Mesenchymal stem cell (in vitro differentiated cells and primary cell): Measurements from ENCODE around the gene SORBS1.

Experiments used
- DNase-seq: peaks from one replicate; pipeline ENCODE4 v3.0.0-alpha.2; 2013
- H2AFZ ChIP-seq: one replicate; pipeline ENCODE4 v1.6.1; 2013; ENCODE audit warnings: low read depth, mild to moderate bottlenecking, control low read depth, inconsistent platforms, low read length, moderate library complexity
- H2AK5ac ChIP-seq: 2 replicates; pipeline ENCODE4 v1.6.1; 2013; ENCODE audit warnings: low read length, moderate library complexity, mild to moderate bottlenecking, inconsistent platforms; ENCODE audit not compliant: severe bottlenecking
- H2BK120ac ChIP-seq: one replicate; pipeline ENCODE4 v1.6.1; 2013; ENCODE audit warnings: low read depth, mild to moderate bottlenecking, inconsistent platforms, low read length, moderate library complexity
- H2BK12ac ChIP-seq, 2 experiments: one replicate each; pipeline ENCODE4 v1.6.1; 2013; ENCODE audit warnings: inconsistent platforms in 2 of 2, low read length in 2 of 2, mild to moderate bottlenecking in 2 of 2, moderate library complexity in 2 of 2, control low read depth in 1 of 2
- H2BK15ac ChIP-seq: one replicate; pipeline ENCODE4 v1.6.1; 2013; ENCODE audit warnings: mild to moderate bottlenecking, low read depth, inconsistent platforms; ENCODE audit not compliant: poor library complexity, severe bottlenecking
- H2BK5ac ChIP-seq: 2 replicates; pipeline ENCODE4 v1.6.1; 2013; ENCODE audit warnings: low read depth, mild to moderate bottlenecking, low read length, control low read depth, inconsistent platforms; ENCODE audit not compliant: poor library complexity, severe bottlenecking
- H3K14ac ChIP-seq, 2 experiments: one replicate each; pipeline ENCODE4 v1.6.1; 2013; ENCODE audit warnings: inconsistent platforms in 2 of 2, low read length in 2 of 2, control low read depth in 1 of 2, mild to moderate bottlenecking in 1 of 2, moderate library complexity in 1 of 2
- H3K18ac ChIP-seq, 2 experiments: one replicate each; pipeline ENCODE4 v1.6.1; 2013; ENCODE audit warnings: inconsistent platforms in 2 of 2, low read length in 2 of 2, control low read depth in 1 of 2, low read depth in 1 of 2, mild to moderate bottlenecking in 1 of 2
- H3K23ac ChIP-seq, 2 experiments: one replicate each; pipeline ENCODE4 v1.6.1; 2013; ENCODE audit warnings: inconsistent platforms in 2 of 2, low read length in 2 of 2, mild to moderate bottlenecking in 2 of 2, moderate library complexity in 2 of 2, control low read depth in 1 of 2
- H3K27ac ChIP-seq: 2 replicates; pipeline ENCODE4 v1.5.1; 2013; ENCODE audit warnings: mild to moderate bottlenecking, moderate library complexity, low read length, control low read depth, inconsistent platforms; ENCODE audit not compliant: poor library complexity, severe bottlenecking
- H3K27me3 ChIP-seq, 2 experiments: 2 replicates each; pipeline versions ENCODE4 v1.6.1 to v1.7.0; 2013; ENCODE audit warnings: low read length in 2 of 2, mild to moderate bottlenecking in 2 of 2, moderate library complexity in 2 of 2, control low read depth in 1 of 2, inconsistent platforms in 1 of 2; ENCODE audit not compliant: control insufficient read depth in 1 of 2, insufficient read depth in 1 of 2
- H3K36me3 ChIP-seq, 2 experiments: 2 replicates each; pipeline versions ENCODE4 v1.6.1 to v1.7.0; 2013; ENCODE audit warnings: low read length in 2 of 2, control low read depth in 1 of 2, inconsistent platforms in 1 of 2, low read depth in 1 of 2, mild to moderate bottlenecking in 1 of 2; ENCODE audit not compliant: insufficient read depth in 2 of 2, control insufficient read depth in 1 of 2
- H3K4ac ChIP-seq, 2 experiments: one replicate each; pipeline ENCODE4 v1.6.1; 2013; ENCODE audit warnings: inconsistent platforms in 2 of 2, low read length in 2 of 2, mild to moderate bottlenecking in 2 of 2, moderate library complexity in 2 of 2, control low read depth in 1 of 2, low read depth in 1 of 2
- H3K4me1 ChIP-seq: 2 replicates; pipeline ENCODE4 v1.6.1; 2013; ENCODE audit warnings: low read depth, low read length, control low read depth; ENCODE audit not compliant: control insufficient read depth, insufficient read depth
- H3K4me2 ChIP-seq: 2 replicates; pipeline ENCODE4 v1.6.1; 2013; ENCODE audit warnings: low read length, mild to moderate bottlenecking, inconsistent platforms; ENCODE audit not compliant: poor library complexity, severe bottlenecking
- H3K4me3 ChIP-seq, 2 experiments: 2 replicates each; pipeline versions ENCODE4 v1.5.1 to v1.7.0; 2013; ENCODE audit warnings: low read length in 2 of 2, mild to moderate bottlenecking in 2 of 2, control low read depth in 1 of 2, low read depth in 1 of 2; ENCODE audit not compliant: insufficient read depth in 1 of 2
- H3K79me1 ChIP-seq: replicated peaks from 2 replicates; pipeline ENCODE4 v1.6.1; 2013; ENCODE audit warnings: mild to moderate bottlenecking, control low read depth, low read length, inconsistent platforms; ENCODE audit not compliant: poor library complexity, severe bottlenecking
- H3K9ac ChIP-seq: 2 replicates; pipeline ENCODE4 v1.7.0; 2013; ENCODE audit warnings: mild to moderate bottlenecking, low read length, moderate library complexity
- H3K9me3 ChIP-seq: 2 replicates; pipeline ENCODE4 v1.7.0; 2013; ENCODE audit warnings: mild to moderate bottlenecking, low read length; ENCODE audit not compliant: control insufficient read depth
- H4K8ac ChIP-seq: one replicate; pipeline ENCODE4 v1.6.1; 2013; ENCODE audit warnings: inconsistent platforms, mild to moderate bottlenecking, low read length, moderate library complexity
- H4K91ac ChIP-seq: one replicate; pipeline ENCODE4 v1.6.1; 2013; ENCODE audit warnings: mild to moderate bottlenecking, low read length, inconsistent platforms
- WGBS: methylation state at CpG from one replicate; pipeline ENCODE4 v1.1.7; 2013; ENCODE audit warnings: mixed read lengths; 5-methylcytosine and 5-hydroxymethylcytosine counted together

Gene SORBS1

GRCh38 chr10:95467162-95467599 is 94.0 kb downstream of the SORBS1 start:
- Histone ChIP-seq H3K9me3 (no peaks in the 10 kb centered on the region), H3K14ac (no peak overlapping the region), H3K4me3 (no peak overlapping the region), H2BK12ac (no peak overlapping the region), H4K91ac (no peak overlapping the region), H3K79me1 (peaks cover 1% of the 10 kb centered on the region), H4K8ac (no peak overlapping the region), H2BK5ac (no peak overlapping the region), H3K27me3 (peaks cover 0 to 18% of the 10 kb centered on the region in 2 experiments), H3K23ac (no peak overlapping the region), H3K27ac (peak overlapping the region; percentile 65), H3K4ac (no peak overlapping the region), H3K4me1 (peaks cover 2% of the 10 kb centered on the region), H2AK5ac (no peak overlapping the region), H2BK120ac (no peak overlapping the region), H3K18ac (no peak overlapping the region), H3K4me2 (peak overlapping the region; percentile 61), H2BK15ac (no peak overlapping the region), H2AFZ (no peak overlapping the region), H3K9ac (no peak overlapping the region), H3K36me3 (no peaks in the 10 kb centered on the region)
- WGBS = 8% methylated on average over 4 of the region's 5 CpGs
- peak; percentile 54 for DNase-seq

- H3K14ac ChIP-seq = no peak overlapping the region
- peak overlapping the region; percentile 46 for H3K27ac ChIP-seq
- no peak overlapping the region for H2BK120ac ChIP-seq
- WGBS = 96% methylated on average over 3 of the region's 3 CpGs
- H3K4me2 ChIP-seq = no peak overlapping the region
- H3K36me3 ChIP-seq = no peaks in the 10 kb centered on the region
- no peak overlapping the region for H2AFZ ChIP-seq
- H2BK5ac ChIP-seq = no peak overlapping the region
- no peak overlapping the region for H3K4me3 ChIP-seq
- peak overlapping the region; percentile 72 for H2AK5ac ChIP-seq
- no peak for DNase-seq
- H2BK15ac ChIP-seq = no peak overlapping the region
- no peak overlapping the region for H3K23ac ChIP-seq
- peaks cover 1% of the 10 kb centered on the region for H3K79me1 ChIP-seq
- H3K4ac ChIP-seq = no peak overlapping the region
- peaks cover 2% of the 10 kb centered on the region for H3K4me1 ChIP-seq
- H3K9ac ChIP-seq = no peak overlapping the region
- H4K91ac ChIP-seq = no peak overlapping the region
- H3K9me3 ChIP-seq = no peaks in the 10 kb centered on the region
- no peak overlapping the region for H4K8ac ChIP-seq
- H3K27me3 ChIP-seq = peaks cover 0 to 18% of the 10 kb centered on the region in 2 experiments
- H3K18ac ChIP-seq = no peak overlapping the region
- no peak overlapping the region for H2BK12ac ChIP-seq
Observed at GRCh38 chr10:95466436-95466835, 94.7 kb downstream of the SORBS1 start.

- no peak overlapping the region for H3K27ac ChIP-seq
- H3K23ac ChIP-seq = no peak overlapping the region
- no peak overlapping the region for H3K4me2 ChIP-seq
- H2AFZ ChIP-seq = no peak overlapping the region
- H2AK5ac ChIP-seq = no peak overlapping the region
- no peak overlapping the region for H4K91ac ChIP-seq
- no peaks in the 10 kb centered on the region for H3K36me3 ChIP-seq
- H4K8ac ChIP-seq = no peak overlapping the region
- 89% methylated on average over 4 of the region's 5 CpGs for WGBS
- H2BK120ac ChIP-seq = no peak overlapping the region
- no peak overlapping the region for H3K9ac ChIP-seq
- peaks cover 8% of the 10 kb centered on the region for H3K4me1 ChIP-seq
- no peaks in the 10 kb centered on the region for H3K9me3 ChIP-seq
- no peak overlapping the region for H2BK5ac ChIP-seq
- no peak overlapping the region for H2BK12ac ChIP-seq
- H3K4ac ChIP-seq = no peak overlapping the region
- no peak overlapping the region for H3K18ac ChIP-seq
- no peak overlapping the region for H3K4me3 ChIP-seq
- no peak overlapping the region for H3K14ac ChIP-seq
- H2BK15ac ChIP-seq = no peak overlapping the region
- no peak for DNase-seq
- peaks cover 0 to 18% of the 10 kb centered on the region in 2 experiments for H3K27me3 ChIP-seq
- peaks cover 1% of the 10 kb centered on the region for H3K79me1 ChIP-seq
Observed at GRCh38 chr10:95464280-95464679, 96.9 kb downstream of the SORBS1 start.

- DNase-seq = no peak
- no peak overlapping the region for H2BK15ac ChIP-seq
- peaks cover 1% of the 10 kb centered on the region for H3K79me1 ChIP-seq
- no peak overlapping the region for H4K91ac ChIP-seq
- H3K23ac ChIP-seq = no peak overlapping the region
- peak overlapping the region in 1 of 2 experiments; percentile 27 for H3K14ac ChIP-seq
- no peak overlapping the region for H3K27ac ChIP-seq
- H3K27me3 ChIP-seq = peaks cover 0 to 12% of the 10 kb centered on the region in 2 experiments
- no peak overlapping the region for H3K4ac ChIP-seq
- H4K8ac ChIP-seq = no peak overlapping the region
- no peak overlapping the region for H2BK5ac ChIP-seq
- no peak overlapping the region for H2BK120ac ChIP-seq
- no peak overlapping the region for H2AFZ ChIP-seq
- no peaks in the 10 kb centered on the region for H3K9me3 ChIP-seq
- no peak overlapping the region for H3K18ac ChIP-seq
- no peak overlapping the region for H3K4me3 ChIP-seq
- no peak overlapping the region for H3K4me2 ChIP-seq
- H3K4me1 ChIP-seq = peaks cover 12% of the 10 kb centered on the region
- no peak overlapping the region for H2AK5ac ChIP-seq
- no peaks in the 10 kb centered on the region for H3K36me3 ChIP-seq
- no peak overlapping the region for H3K9ac ChIP-seq
- H2BK12ac ChIP-seq = no peak overlapping the region
- WGBS = 29% methylated on average over 1 of the region's 1 CpG
Observed at GRCh38 chr10:95462740-95463667, 98.2 kb downstream of the SORBS1 start.
